DOHH2 (cell line): ENCODE results near the gene NHSL2.

Experiments used
- H3F3A ChIP-seq: fragments of 200-600 bp; sonication (generic), shearing (Covaris generic); 2 replicates; pipeline ENCODE4 v1.6.0; 2016; ENCODE audit warnings: antibody characterized with exemption, mild to moderate bottlenecking; ENCODE audit not compliant: control insufficient read depth, insufficient read depth
- H3K27ac ChIP-seq: fragments of 200-600 bp; sonication (generic); 2 replicates; pipeline ENCODE4 v1.5.1; 2014; ENCODE audit warnings: low read depth, mild to moderate bottlenecking, low read length, moderate library complexity
- H3K27me3 ChIP-seq: fragments of 200-600 bp; sonication (generic); 2 replicates; pipeline ENCODE4 v1.6.1; 2014; ENCODE audit warnings: mild to moderate bottlenecking, low read length, mixed read lengths; ENCODE audit not compliant: control insufficient read depth
- H3K36me3 ChIP-seq: fragments of 200-600 bp; sonication (generic); 2 replicates; pipeline ENCODE4 v1.6.1; 2014; ENCODE audit warnings: mild to moderate bottlenecking, low read length, moderate library complexity, mixed read lengths; ENCODE audit not compliant: control insufficient read depth
- H3K4me1 ChIP-seq: fragments of 200-600 bp; sonication (generic); 2 replicates; pipeline ENCODE4 v1.6.1; 2014; ENCODE audit warnings: mild to moderate bottlenecking, low read length, mixed read lengths; ENCODE audit not compliant: control insufficient read depth
- H3K4me2 ChIP-seq: fragments of 200-600 bp; sonication (generic); 2 replicates; pipeline ENCODE4 v1.6.0; 2014; ENCODE audit warnings: mild to moderate bottlenecking, low read length, moderate library complexity
- H3K4me3 ChIP-seq: fragments of 200-600 bp; sonication (generic); 2 replicates; pipeline ENCODE4 v1.5.1; 2014; ENCODE audit warnings: mild to moderate bottlenecking, low read length, mixed read lengths
- H3K79me2 ChIP-seq: fragments of 200-600 bp; sonication (generic); 2 replicates; pipeline ENCODE4 v1.6.1; 2014; ENCODE audit warnings: mild to moderate bottlenecking, low read length, mixed read lengths; ENCODE audit not compliant: control insufficient read depth
- H3K9me2 ChIP-seq: fragments of 200-600 bp; sonication (generic); replicated peaks from 2 replicates; pipeline ENCODE4 v1.6.1; 2014; ENCODE audit warnings: mild to moderate bottlenecking, low read length, mixed read lengths; ENCODE audit not compliant: control insufficient read depth
- H3K9me3 ChIP-seq: fragments of 200-600 bp; sonication (generic); 2 replicates; pipeline ENCODE4 v1.6.1; 2014; ENCODE audit warnings: antibody characterized with exemption, low read length, mixed read lengths; ENCODE audit not compliant: control insufficient read depth, insufficient read depth
- H4K20me1 ChIP-seq: fragments of 200-600 bp; sonication (generic); 2 replicates; pipeline ENCODE4 v1.6.0; 2014; ENCODE audit warnings: low read depth, mild to moderate bottlenecking, antibody characterized with exemption, low read length, moderate library complexity; ENCODE audit not compliant: control insufficient read depth, insufficient read depth
- CTCF ChIP-seq: fragments of 200-600 bp; sonication (generic); IDR thresholded peaks from one replicate; pipeline ENCODE4 v1.5.1; 2014; ENCODE audit warnings: antibody characterized with exemption, mild to moderate bottlenecking, low read depth, low read length; ENCODE audit not compliant: poor library complexity, severe bottlenecking
- EZH2phosphoT487 ChIP-seq: fragments of 200-600 bp; sonication (generic); IDR thresholded peaks from 2 replicates; pipeline ENCODE4 v1.6.1; 2017; ENCODE audit warnings: borderline replicate concordance, mild to moderate bottlenecking, antibody characterized with exemption, low read length, moderate library complexity, mixed read lengths

Gene NHSL2

GRCh38 chrX:72045141-72045540 lies 134.5 kb downstream of the NHSL2 start:
- TF ChIP-seq EZH2phosphoT487 (no peak), CTCF (no peak)
- Histone ChIP-seq H3K79me2 (no peaks in the 10 kb centered on the region), H3K4me3 (no peak overlapping the region), H3K4me2 (no peak overlapping the region), H3K9me3 (no peaks in the 10 kb centered on the region), H3K27me3 (no peaks in the 10 kb centered on the region), H4K20me1 (no peaks in the 10 kb centered on the region), H3K9me2 (no peaks in the 10 kb centered on the region), H3K36me3 (no peaks in the 10 kb centered on the region), H3F3A (no peaks in the 10 kb centered on the region), H3K4me1 (no peaks in the 10 kb centered on the region), H3K27ac (no peak overlapping the region)

- Histone ChIP-seq H3K9me3 (no peaks in the 10 kb centered on the region), H3K27me3 (no peaks in the 10 kb centered on the region), H3F3A (no peaks in the 10 kb centered on the region), H3K79me2 (no peaks in the 10 kb centered on the region), H4K20me1 (no peaks in the 10 kb centered on the region), H3K4me2 (no peak overlapping the region), H3K9me2 (no peaks in the 10 kb centered on the region), H3K27ac (no peak overlapping the region), H3K4me1 (no peaks in the 10 kb centered on the region), H3K36me3 (no peaks in the 10 kb centered on the region), H3K4me3 (no peak overlapping the region)
- TF ChIP-seq EZH2phosphoT487: no peak
- TF ChIP-seq CTCF: no peak
Measured at GRCh38 chrX:72045552-72046277, 135.1 kb downstream of the NHSL2 start.

- no peak overlapping the region for H3K27ac ChIP-seq
- H3K4me3 ChIP-seq: no peak overlapping the region
- H3K36me3 ChIP-seq: no peaks in the 10 kb centered on the region
- H4K20me1 ChIP-seq: no peaks in the 10 kb centered on the region
- no peaks in the 10 kb centered on the region for H3K79me2 ChIP-seq
- H3K27me3 ChIP-seq: no peaks in the 10 kb centered on the region
- TF ChIP-seq CTCF (no peak), EZH2phosphoT487 (no peak)
- no peaks in the 10 kb centered on the region for H3K4me1 ChIP-seq
- no peaks in the 10 kb centered on the region for H3K9me2 ChIP-seq
- H3K4me2 ChIP-seq: no peak overlapping the region
- no peaks in the 10 kb centered on the region for H3F3A ChIP-seq
- H3K9me3 ChIP-seq: no peaks in the 10 kb centered on the region
Measured at GRCh38 chrX:72046447-72046846, 135.8 kb downstream of the NHSL2 start.
